RWPE1 (cell line): ENCODE data around the gene AKAP13.

ENCODE experiments used
- CTCF ChIA-PET: fragments of 350-600 bp; sonication (Branson Sonifier 250); formaldehyde crosslinking; extraction: SDS; loops from one replicate; lab custom pipeline; 2021; lab: Yijun Ruan, JAX
- POLR2A ChIA-PET: fragments of 400-600 bp; formaldehyde crosslinking; extraction: SDS; loops from one replicate; lab custom pipeline; 2020; ENCODE audit warnings: antibody characterized with exemption; ENCODE audit not compliant: low non-redundant PET; lab: Yijun Ruan, JAX
- DNase-seq: peaks from one replicate; pipeline ENCODE4 v3.0.0; 2012; ENCODE audit warnings: low spot score
- H3K27ac ChIP-seq: fragments of 450-650 bp; 2 replicates; pipeline ENCODE4 v1.5.1; 2017
- TF ChIP-seq, protein P1 (sequence below): fragments of 450-650 bp; conservative IDR thresholded peaks from 2 replicates; pipeline ENCODE4 v1.5.1; 2017; ENCODE audit warnings: low read depth, mild to moderate bottlenecking

AKAP13 gene

GRCh38 chr15:85760531-85761371, 380.3 kb downstream of the AKAP13 start:
- POLR2A ChIA-PET = no interaction called here
- H3K27ac ChIP-seq = peak overlapping the region; percentile 70
- TF ChIP-seq, protein P1, sequence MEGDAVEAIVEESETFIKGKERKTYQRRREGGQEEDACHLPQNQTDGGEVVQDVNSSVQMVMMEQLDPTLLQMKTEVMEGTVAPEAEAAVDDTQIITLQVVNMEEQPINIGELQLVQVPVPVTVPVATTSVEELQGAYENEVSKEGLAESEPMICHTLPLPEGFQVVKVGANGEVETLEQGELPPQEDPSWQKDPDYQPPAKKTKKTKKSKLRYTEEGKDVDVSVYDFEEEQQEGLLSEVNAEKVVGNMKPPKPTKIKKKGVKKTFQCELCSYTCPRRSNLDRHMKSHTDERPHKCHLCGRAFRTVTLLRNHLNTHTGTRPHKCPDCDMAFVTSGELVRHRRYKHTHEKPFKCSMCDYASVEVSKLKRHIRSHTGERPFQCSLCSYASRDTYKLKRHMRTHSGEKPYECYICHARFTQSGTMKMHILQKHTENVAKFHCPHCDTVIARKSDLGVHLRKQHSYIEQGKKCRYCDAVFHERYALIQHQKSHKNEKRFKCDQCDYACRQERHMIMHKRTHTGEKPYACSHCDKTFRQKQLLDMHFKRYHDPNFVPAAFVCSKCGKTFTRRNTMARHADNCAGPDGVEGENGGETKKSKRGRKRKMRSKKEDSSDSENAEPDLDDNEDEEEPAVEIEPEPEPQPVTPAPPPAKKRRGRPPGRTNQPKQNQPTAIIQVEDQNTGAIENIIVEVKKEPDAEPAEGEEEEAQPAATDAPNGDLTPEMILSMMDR = no peak
- CTCF ChIA-PET = interaction anchor here (0.5 to 1.2 kb wide), 3 partner anchors 12 to 89 kb away, joined by 3 to 4 read pairs (median 3); no protein-coding TSS in a partner anchor
- DNase-seq = no peak

- CTCF ChIA-PET = interaction anchor here (1.2 kb wide), 1 partner anchor 13 kb away, joined by 3 read pairs; no protein-coding TSS in a partner anchor
- DNase-seq = peak; percentile 31
- POLR2A ChIA-PET = no interaction called here
- TF ChIP-seq, protein P1 = no peak
- peak overlapping the region; percentile 70 for H3K27ac ChIP-seq
Observed at GRCh38 chr15:85761635-85762034, 381.2 kb downstream of the AKAP13 start.

DNA sequence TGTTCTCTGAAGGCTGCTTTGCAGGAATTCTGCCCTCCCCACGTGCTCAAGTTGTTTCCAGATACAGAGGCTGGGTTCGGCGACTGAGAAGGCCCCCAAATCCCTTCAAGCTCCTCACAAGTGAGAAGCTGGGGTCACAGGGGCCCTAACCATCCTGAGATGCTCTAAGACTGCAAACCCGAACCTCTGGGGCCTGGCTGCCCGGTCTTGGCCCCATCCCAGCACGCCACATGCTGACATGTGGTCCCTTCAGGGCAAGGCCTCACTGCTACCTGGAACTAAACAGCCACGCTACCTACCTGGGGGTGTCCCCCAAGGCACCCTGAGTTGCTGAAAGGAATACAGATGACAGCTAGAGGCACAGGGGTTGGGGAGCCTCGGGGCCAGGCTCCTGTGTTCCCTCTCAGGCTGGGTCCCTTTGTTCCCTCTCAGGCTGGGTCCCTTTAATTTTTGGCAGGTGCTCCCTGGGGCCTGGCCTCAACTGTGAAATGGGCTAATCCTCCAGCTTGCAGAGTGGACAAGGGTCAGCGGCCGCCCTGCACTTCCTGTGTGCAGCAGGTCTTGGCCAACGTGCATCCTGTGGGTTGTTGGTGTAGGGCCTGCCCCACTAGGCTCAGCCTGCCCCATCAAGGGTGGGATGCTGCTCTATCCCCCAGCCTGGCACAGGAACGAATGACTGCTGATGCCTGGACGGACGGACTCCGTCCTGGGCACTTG, 381.8 kb downstream of the AKAP13 start:
- CTCF ChIA-PET = no interaction called here

DNA sequence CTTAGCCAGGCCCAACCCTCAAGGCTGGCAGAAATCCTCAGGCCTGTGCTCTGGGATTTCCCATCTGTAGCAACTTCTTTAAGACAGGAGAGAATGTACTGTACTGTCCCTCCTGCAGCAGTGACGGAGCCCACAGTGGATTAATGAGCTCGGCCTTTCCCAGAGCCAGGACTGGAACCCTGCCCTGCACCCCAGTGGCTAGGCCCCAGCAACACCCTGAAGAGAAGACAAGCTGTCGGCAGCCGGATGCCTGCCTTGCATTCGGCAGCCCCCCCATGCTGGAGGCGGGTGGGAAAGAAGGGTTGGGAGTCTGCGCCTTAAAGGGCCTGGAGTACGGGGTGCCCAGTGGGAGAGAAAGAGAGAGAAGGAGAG, 382.3 kb downstream of the AKAP13 start:
- DNase-seq = no peak
- TF ChIP-seq, protein P1 = no peak
- peak overlapping the region; percentile 70 for H3K27ac ChIP-seq
- POLR2A ChIA-PET = no interaction called here
- CTCF ChIA-PET = no interaction called here

More for the DNA sequence above, 381.8 kb downstream of the AKAP13 start:
- DNase-seq = no peak
- POLR2A ChIA-PET = no interaction called here
- TF ChIP-seq, protein P1 = no peak
- H3K27ac ChIP-seq = peak overlapping the region; percentile 70

DNA sequence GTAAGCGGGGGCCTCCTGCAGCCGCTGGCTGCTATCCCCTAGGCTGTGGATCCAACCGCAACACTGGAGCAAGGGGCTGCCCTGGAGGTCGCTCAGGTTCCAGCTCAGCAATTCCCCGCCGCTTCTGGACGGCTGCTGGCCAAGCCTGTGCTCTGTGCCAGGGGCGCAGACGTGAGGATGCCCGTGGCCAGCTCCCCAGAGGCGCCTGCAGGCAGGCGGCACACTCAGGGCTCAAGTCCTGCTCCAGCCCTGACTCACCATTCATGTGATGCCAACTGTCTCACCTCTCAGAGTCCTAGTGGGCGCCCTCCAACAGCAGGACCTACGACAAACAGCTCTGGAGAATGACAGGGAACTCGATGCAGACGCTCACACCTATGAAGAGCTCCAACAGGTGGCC, 382.8 kb downstream of the AKAP13 start:
- TF ChIP-seq, protein P1 = no peak
- ChIA-PET CTCF (interaction anchor here (0.6 to 0.7 kb wide), 2 partner anchors 14 to 37 kb away, joined by 3 read pairs; no protein-coding TSS in a partner anchor), POLR2A (no interaction called here)
- H3K27ac ChIP-seq = peak overlapping the region; percentile 70
- DNase-seq = no peak
